ENCODE data around the gene GSN.

DNA sequence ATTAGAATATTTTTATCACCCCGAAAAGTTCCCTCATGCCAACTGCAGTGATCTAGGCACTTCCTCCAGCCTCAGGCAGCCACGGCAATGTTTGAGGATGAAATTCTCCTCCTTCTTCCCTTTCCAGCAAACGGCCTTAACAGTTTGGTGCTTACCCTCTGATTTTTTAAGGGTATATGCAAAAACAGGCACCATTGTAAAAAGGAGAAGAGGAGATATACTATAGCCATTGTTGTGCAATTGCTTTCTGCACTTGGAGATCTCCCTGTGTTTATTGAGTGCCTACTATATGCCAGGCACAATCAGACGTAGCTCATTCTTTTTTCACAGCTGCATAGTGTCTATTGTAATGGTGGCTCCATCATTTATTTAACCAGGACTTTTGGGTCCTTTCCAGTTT, 29.4 kb downstream of the GSN start:
- no peak for TF ChIP-seq POLR2AphosphoS5 (IDR thresholded peaks at IDR 0.05; ENCODE audit: borderline replicate concordance, low read depth, low read length)
- no peak for TF ChIP-seq EZH2 (IDR thresholded peaks at IDR 0.05)
- no peak for TF ChIP-seq FOXP2 (optimal IDR thresholded peaks at IDR 0.05; ENCODE audit: control extremely low read depth, extremely low read length, insufficient read depth)
